Stimulated activated CD4-positive, alpha-beta T cell treated with anti-CD3 and anti-CD28 coated beads, Interleukin-15, amount 100 ng/mL, for 1 hour (primary cell): ENCODE data around the gene PTPRK.

Source experiments
- DNase-seq, 2 donors: peaks; one replicate each; pipeline ENCODE4 v3.0.0-alpha.2; 2020; ENCODE audit warnings: low read depth in 1 of 2, low spot score in 1 of 2

Gene PTPRK

GRCh38 chr6:128305228-128305627, 215.2 kb downstream of the PTPRK start:
- DNase-seq: no peak

DNA sequence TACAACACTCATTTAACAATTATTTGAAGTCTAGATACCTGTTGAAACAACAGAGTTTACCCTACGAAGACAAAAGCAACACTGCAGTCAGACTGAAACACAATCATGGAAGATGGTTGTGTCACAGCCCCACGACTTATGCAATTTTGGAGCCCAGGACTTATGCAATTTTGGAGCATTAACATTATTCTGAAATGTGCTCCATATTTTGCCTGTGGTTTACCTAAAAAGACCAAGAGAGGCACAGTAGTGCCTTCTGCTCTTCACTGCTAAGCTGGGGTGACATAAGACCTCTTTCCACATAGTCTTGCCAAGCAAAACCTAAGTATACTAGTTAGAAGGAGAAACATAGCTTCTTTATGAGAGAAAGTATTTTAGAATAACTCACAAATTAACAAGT, 216.5 kb downstream of the PTPRK start:
- no peak for DNase-seq

DNA sequence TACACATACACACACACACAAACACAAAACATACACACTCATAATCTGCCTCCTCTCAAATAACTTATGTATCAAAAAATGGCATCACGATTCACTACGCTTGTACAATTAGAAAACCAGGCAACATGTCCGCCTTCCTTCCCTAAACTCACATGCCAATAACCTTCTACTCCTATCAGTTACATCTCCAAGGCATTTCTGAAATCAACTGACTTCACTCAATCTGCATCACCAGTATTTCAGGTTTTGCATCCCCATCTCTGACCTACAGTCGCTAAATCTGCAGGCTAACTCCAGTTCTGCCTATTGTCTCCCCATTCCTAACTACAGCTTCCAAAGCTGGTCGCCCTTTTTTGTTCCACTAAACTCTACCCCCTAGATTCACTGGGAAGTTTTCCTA, 217.5 kb downstream of the PTPRK start:
- DNase-seq: no peak

DNA sequence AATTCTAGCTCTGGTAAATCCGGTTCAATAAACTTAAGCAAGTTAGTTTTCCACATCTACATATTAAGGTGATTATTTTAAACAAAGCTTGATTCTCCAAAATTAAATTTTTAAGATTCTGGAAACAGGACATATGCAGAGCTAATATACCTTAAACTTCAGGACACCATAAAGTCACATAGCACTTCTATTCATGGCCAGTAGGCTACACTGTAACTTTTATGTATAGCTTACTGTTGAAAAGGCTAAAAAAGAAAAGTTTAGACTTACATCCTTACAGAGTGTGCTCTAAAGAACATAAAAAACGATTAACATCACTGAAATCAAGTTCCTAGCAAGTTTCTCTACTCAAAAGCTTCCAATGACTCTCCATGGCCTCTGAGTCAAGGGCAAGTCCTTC, 224.7 kb downstream of the PTPRK start:
- DNase-seq: no peak

DNA sequence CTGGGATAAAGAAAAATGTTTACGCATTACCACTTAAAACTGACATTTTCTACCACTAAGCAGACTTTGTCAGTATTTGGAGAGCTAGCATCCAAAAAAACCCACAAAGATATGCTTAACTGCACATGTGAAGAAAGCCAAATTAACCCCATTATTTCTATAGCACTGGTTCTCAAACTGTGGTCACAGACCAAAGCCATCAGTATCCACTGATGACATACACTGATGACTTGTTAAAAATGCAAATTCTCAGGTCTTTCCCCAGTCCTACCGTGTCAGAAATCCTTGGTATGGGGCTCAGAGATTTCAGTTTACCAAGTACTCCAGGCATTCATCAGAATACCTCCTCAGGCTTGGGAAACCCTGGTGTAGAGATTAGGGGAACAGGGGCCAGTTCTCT, 230.2 kb downstream of the PTPRK start:
- no peak for DNase-seq

- no peak for DNase-seq
Observed at GRCh38 chr6:128284128-128284527, 236.3 kb downstream of the PTPRK start.

GRCh38 chr6:128282961-128283360, 237.4 kb downstream of the PTPRK start:
- DNase-seq: no peak

GRCh38 chr6:128280960-128281359, 239.4 kb downstream of the PTPRK start:
- no peak for DNase-seq

DNA sequence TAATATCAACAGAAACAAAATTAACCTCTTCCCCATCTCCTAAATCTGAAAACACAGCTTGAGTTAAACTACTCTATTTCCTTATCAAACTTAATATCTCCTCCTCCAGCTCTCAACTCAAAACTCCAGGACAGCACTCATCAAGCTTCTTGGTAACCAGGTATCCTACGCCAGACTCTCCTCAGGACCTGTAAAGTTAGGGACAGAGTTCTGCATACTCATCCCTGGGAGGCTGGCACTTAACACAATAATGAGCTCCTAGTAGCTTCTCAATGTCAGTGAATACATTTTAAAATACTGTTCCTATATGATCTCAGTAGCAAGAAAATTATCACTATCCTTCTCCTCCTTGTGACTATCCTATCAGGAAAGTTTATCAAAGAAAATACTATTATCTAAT, 240.3 kb downstream of the PTPRK start:
- DNase-seq: no peak

DNA sequence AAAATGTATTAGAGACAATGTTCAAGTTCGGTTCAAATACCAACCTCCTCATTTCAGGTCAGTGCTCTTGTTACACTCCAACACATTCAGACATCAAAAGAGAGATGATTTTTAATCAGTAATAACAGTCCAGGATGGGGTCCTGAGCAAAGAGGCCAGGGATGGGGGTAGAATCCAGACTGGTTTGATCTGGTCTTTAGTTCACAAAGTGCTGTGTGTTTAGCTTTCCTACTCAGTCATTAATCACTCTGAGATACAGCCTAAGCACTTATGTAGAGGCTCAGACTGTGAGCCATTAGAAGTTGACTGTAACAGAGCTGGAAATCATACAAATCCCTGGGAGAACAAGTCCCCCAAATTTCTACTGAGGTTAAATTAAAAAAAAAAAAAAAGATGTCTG, 241.6 kb downstream of the PTPRK start:
- DNase-seq: no peak

DNA sequence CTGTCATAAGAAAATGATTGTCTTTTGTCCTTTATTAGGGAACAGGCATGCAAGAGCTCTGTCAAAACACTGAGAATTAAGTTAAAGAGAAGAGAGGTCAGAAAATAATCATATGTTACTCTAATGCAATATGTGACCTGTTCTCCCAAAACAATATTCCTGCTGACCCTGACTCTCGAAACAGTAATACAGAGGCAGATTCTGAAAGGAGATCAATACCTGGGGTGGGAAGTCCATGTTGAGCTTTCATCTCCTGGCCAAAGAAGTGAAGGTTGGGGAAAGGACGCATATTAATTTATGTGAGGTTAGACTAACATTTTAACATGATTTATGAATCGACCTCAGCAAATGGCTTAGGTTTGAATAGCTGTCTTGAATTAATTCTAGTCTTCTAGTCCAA, 243.0 kb downstream of the PTPRK start:
- no peak for DNase-seq

GRCh38 chr6:128276311-128276710, 244.1 kb downstream of the PTPRK start:
- no peak for DNase-seq

DNA sequence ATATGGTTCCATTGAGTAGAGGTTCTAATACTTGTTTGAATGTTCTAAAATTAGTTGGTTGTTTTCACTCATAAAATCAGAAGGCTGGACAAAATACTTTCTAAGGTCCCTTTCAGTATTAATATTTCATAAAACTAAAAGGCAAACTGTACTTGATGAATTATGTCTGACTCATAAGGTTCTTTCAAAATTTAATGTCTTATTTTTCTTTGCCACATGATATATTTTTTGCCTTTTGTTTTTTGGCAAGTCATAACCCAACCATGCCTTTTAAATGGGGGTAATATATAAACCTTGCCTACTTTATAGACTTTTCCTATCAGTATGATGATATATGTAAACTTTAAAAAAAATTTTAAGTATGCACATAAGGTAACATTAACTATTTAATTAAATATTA, 244.7 kb downstream of the PTPRK start:
- DNase-seq: no peak

GRCh38 chr6:128275030-128275429, 245.4 kb downstream of the PTPRK start:
- DNase-seq: no peak

DNA sequence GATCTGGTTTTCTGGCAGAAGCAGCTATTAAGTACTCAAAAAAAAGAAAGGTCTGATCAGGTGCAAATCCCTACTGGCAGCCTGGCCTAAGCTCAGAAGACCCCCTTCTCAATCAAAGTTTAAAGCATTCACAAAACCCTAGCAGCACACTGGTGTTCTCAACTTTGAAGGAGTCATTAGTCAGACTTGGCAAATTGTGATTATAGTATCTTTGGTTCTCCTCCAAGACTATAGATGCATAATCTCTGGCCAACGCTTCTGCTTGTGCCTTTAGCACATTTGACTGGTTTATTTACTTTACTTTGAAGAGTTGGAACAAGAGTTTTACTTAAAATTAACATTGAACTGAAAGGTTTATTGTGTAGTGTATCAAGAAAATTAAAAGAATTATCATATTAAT, 248.9 kb downstream of the PTPRK start:
- DNase-seq: no peak

DNA sequence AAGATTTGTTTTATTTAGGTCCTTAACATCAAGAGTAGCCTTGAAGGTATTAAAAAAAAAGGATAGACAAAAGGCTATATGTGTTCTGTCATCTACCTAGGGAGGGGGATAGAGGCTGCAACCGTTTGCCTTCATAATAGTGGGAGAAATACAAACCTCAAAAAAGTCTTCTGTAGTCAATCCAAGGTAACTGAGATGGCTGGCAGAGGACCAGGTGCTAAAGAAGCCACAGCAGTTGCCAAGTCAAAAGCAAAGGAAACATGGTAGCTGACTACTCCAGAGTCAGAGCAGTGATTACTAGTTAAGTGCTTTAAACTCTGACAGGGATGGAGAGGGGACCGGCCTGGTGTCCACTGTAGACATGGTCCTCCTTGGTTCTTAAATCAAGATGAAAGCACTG, 249.4 kb downstream of the PTPRK start:
- no peak for DNase-seq

DNA sequence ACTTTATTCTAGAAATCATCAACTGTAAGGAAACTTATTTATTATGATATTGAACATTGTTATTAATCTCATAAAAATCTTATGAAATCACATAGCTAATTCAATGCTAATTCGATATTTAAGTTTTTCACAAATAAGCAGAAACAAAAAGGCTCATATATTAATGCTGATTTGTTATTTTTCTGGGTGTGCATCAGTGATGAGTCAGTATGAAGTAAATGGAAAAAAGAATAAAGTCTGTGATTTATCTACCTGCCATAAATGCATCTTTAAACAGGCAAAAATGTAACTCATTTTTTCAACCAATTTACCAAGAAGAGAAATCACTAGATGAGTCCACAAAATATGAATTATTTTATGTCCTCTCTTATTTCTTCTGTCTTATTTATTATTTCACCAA, 253.5 kb downstream of the PTPRK start:
- no peak for DNase-seq

- no peak for DNase-seq
Observed at GRCh38 chr6:128265706-128266105, 254.7 kb downstream of the PTPRK start.

DNA sequence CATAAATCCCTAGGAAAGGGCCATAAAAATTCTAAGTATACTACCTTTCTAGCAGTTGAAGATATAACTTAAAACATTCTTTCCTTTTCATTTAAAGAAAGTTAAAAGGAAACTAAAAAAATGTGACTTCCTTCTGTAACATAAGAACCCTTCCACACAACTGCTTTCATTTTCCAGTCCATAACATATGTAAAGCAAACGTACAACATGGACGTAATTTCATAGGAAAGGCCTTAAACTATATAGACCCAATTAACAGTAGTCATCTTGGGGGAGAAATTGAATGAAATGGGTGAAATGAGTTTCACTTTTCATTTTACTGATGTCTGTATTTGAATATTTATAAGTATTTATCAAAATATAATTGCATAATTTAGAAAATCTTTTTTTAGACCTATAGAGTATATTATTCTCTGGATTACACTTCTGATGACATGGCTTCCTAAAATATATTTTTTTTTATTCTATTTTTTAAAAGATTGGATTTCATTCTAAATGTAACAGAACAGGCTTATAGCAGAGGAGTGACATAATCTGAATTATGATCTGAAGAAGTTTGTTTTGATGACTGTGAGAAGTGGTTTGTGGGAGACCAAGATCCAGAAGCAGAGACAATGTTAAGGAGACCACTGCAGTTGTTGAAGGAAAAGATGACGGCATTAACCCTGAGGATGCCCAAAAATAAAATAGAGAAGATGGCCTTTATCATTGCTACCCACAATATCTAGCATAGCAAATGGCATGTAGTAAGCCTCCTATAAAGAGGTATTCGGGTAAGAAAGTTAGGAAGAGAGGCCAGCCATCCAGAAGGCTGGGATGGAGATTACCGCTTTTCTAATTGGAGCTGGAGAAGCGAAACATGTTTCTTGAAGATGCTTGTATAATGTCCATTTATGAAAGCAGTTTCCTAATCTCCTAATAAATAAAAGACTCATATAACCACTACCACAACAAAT, 260.4 kb downstream of the PTPRK start:
- DNase-seq: no peak

- no peak for DNase-seq
Observed at GRCh38 chr6:128259029-128259724, 261.2 kb downstream of the PTPRK start.

DNA sequence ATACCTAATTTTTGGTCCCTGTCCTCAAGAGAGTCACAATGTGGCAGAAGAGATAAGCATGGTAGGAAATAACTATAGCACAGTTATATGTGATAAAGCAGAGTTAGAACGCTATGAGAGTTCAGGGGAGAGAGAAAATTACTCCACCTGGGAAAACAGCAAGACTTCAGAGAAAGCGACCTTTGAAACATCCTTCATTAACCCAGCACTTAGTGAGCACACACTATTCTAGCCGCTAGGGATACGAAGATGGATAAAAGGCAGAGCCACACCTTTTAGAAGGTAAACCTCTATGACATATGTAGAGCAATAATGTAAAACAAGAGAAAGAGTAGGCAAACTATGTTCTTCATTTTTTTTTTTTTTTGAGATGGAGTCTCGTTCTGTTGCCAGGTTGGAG, 264.3 kb downstream of the PTPRK start:
- DNase-seq: no peak

DNA sequence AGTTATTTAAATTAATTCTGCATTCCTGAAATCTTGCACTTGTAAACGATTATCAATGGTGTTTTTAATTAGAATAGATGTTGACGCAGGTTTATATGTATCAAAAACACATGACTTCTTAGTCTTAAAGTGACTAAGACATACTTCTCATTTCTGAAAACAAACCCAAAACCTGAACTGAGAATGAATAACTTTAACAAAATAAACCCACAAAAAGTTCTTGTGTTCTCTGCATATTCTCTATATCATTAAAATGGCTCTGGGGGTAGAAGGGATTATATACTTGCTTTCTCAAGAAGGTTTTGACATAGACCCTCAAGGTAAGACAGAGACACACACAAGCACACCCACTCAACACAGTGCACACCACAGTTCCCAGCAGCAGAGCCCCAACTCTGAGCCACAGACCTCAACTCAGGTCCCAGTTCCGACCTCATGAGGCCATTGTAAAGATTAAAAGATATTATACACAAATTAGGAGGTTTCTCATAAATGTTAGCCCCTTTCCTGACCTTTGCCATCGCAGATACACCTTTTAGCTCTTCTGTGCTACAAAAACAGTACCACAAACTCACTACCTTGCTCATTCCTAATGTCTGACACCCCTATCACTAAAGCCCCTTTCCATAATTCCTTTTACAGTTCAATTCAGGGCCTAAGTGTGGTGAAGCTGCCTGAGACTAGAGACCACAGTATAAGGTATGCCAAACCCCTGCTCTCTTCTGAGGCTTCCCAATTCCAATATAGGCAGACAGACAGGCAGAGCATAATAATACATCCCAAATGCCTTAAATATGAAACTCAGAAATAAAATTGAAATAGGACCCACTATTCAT, 267.8 kb downstream of the PTPRK start:
- DNase-seq: no peak
